Endometrium (tissue), 2 donors: ENCODE results near the gene GP2.
"Not testable (repeated sequence)": the region's sequence is repeated elsewhere in the genome, so short reads cannot be mapped to it uniquely, and the experiment has no call there.

Source experiments
- FAIRE-seq: peaks from 2 replicates; lab custom pipeline; 2012; peaks lifted over from hg19 to GRCh38; lab: Jason Lieb, UNC
- donor health status: control.
- donor health status: control.

Gene GP2

GRCh38 chr16:20325005-20325404 is 2.3 kb downstream of the GP2 start:
- no peak for FAIRE-seq

GRCh38 chr16:20323591-20324117 is 3.7 kb downstream of the GP2 start:
- no peak for FAIRE-seq

- no peak for FAIRE-seq
Observed at GRCh38 chr16:20322696-20323095, 4.6 kb downstream of the GP2 start.

DNA sequence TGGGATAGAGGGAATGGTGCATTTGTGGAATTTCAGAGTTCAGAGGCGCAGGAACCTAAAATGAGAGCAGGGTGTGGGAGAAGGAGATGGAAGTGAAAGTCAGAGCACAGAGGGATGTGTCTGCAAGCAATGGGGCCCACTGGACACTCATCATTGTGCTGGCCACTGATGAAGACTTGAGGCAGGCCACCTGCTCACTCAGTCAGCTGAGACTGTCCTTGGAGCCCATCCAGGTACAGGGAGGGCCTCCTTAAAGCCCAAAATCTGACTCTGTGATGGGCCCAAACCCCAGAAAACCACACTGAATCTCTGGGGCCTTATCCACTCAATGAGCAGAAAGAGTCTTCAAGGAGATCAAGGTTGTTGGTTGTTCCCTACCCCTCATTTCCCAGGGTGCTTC is 5.6 kb downstream of the GP2 start:
- no peak for FAIRE-seq

- not testable (repeated sequence) for FAIRE-seq
Observed at GRCh38 chr16:20321051-20321450, 6.3 kb downstream of the GP2 start.

- no peak for FAIRE-seq
Observed at GRCh38 chr16:20320592-20320991, 6.7 kb downstream of the GP2 start.

DNA sequence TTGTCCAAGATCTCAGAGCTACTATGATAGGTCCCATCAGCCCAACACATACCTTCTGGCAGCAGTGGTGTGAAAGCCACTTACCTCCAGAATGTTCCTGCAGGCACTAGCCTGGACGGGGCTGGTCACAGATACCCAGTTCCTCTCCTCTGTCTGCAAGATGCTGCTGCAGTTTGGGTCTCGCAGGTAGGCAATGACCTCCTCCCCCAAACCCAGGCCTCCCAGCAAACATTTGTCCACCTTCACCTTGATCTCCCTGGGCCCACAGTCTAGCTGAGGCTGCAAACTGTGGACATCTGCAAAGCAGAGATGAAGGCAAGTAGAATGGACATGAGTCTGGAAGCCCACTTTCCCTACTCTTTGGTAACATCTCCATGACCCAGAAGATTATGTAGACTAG is 7.1 kb downstream of the GP2 start:
- FAIRE-seq = no peak

- no peak for FAIRE-seq
Observed at GRCh38 chr16:20319406-20319805, 7.9 kb downstream of the GP2 start.

GRCh38 chr16:20318437-20318836 is 8.9 kb downstream of the GP2 start:
- no peak for FAIRE-seq

- FAIRE-seq = no peak
Observed at GRCh38 chr16:20318006-20318405, 9.3 kb downstream of the GP2 start.

- FAIRE-seq = no peak
Observed at GRCh38 chr16:20317117-20317516, 10.2 kb downstream of the GP2 start.

GRCh38 chr16:20316715-20317114 is 10.6 kb downstream of the GP2 start:
- no peak for FAIRE-seq

DNA sequence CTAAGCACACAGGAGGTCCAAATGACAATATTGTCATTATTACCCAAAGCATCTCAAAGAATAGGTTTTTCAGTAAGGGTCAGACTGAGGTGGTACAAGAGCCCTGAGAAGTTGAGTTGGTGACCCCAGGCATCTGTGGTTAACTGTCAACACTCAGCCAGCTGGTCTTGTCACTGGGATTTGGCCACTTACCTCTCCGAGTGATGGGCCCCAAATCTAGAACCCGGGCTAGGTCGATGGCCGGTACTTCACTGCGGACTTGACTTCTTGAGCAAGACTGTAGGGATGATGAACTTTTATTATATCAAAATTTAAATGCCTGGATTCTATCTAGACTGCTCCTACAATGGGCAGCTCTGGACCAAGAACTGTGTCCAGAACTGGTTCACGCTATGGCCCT is 11.5 kb downstream of the GP2 start:
- FAIRE-seq = no peak

DNA sequence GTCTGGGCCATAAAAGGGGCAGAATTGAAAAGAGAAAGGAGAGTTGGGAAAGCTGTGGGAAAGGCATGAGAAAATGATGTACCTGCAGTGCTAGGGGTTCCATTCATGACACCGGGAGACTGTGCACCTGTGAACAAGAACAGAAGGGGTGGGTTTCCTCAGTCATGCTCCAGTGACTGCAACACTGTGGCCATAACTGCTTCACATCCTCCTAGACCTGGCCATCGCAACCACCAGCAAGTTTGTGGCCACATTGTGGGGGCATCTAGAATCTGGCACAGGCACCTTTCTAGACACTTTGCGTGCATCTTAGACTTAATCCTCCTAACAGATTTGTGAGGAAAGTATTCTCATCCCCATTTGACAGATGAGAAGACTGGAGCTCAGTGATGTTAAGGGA is 12.7 kb downstream of the GP2 start:
- FAIRE-seq = no peak

DNA sequence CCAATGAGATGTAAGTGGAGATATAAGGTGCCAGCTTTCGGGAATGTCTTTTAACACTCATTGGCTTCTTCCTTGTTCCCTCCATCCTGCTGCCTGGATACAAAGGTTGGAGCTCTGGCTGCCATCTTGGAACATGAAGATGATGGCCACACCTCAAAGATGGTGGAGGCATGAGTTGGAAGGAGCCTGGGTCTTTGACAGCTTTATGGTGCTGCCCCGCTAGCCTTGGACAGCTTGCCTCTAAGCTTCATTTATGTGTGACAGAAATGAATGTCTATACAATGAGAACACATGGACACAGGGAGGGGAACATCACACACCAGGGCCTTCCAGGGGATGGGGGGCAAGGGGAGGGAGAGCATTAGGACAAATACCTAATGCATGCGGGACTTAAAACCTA is 13.6 kb downstream of the GP2 start:
- FAIRE-seq = no peak

DNA sequence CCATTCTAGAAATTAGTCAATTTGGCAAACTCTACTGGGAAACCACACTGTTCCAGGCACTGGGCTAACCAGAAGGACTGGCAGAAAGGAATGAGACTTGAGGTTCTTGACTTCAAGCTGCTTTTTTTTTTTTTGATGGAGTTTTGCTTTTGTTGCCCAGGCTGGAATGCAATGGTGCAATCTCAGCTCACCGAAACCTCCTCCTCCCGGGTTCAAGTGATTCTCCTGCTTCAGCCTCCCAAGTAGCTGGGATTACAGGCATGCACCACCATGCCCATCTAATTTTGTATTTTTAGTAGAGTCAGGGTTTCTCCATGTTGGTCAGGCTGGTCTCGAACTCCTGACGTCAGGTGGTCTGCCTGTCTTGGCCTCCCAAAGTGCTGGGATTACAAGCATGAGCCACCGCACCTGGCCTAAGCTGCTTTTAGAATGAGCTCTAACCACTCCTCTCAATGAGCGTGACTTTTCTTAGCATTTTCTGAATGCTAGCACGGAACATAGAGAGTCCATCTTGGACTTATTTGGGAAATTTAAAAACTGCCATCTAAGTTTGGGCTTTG is 14.7 kb downstream of the GP2 start:
- not testable (repeated sequence) for FAIRE-seq

GRCh38 chr16:20311548-20311947 is 15.8 kb downstream of the GP2 start:
- no peak for FAIRE-seq

DNA sequence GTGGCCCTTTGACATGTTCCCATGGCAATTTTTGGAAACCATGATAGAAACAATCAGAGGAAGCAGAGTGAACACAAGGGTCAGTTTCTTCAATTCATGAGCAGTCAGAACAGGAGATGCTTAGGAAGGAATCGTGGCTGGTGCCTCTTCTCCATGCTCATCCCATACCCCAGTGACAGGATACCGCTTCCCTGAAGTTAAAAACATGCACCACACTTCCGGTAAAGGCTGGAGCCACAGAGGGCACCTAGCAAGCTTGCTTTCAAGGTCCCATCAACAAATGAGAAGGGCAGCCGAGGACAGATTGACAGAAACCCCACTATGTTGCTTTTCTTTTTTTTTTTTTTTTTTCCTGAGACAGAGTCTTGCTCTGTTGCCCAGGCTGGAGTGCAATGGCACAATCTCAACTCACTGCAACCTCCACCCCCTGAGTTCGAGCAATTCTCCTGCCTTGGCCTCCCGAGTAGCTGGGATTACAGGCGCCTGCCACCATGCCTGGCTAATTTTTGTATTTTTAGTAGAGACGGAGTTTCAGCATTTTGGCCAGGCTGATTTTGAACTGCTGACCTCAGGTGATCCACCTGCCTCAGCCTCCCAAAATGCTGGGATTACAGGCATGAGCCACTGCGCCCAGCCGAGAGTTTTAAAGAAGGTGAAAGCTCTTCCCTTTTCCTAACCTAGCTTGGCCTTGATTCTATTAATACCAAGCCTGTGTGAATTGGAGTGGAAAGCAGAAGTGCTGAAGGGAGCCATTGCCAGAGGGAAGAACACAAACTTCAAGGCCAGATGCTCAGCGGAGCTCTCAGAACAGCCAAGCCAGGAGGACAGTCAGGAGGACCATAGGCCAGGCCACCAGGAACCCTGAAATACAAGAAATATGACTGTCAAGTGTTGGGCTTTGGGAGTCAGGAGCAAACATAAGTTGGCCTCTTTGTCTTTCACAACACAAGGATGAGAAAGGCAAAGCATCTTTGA is 16.6 kb downstream of the GP2 start:
- FAIRE-seq = no peak

DNA sequence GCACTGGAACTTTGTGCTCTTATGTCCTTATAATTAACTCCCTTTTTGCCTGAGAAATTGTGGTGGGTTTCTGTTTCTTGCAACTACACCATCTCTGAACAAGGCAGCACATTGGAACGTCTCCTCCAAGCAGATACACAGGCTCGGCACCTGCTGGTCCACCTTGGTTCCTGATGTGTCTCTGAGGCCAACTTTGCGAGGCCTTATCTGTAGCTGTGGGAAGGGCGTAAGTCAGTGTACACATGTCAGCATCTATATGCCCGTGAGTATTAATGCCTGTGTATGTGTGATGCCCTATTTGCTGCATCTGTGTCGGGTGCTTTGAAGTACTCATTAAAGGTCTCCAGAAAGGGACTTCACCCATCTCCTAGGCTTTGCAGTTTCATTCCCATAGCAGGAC is 17.5 kb downstream of the GP2 start:
- FAIRE-seq = no peak

DNA sequence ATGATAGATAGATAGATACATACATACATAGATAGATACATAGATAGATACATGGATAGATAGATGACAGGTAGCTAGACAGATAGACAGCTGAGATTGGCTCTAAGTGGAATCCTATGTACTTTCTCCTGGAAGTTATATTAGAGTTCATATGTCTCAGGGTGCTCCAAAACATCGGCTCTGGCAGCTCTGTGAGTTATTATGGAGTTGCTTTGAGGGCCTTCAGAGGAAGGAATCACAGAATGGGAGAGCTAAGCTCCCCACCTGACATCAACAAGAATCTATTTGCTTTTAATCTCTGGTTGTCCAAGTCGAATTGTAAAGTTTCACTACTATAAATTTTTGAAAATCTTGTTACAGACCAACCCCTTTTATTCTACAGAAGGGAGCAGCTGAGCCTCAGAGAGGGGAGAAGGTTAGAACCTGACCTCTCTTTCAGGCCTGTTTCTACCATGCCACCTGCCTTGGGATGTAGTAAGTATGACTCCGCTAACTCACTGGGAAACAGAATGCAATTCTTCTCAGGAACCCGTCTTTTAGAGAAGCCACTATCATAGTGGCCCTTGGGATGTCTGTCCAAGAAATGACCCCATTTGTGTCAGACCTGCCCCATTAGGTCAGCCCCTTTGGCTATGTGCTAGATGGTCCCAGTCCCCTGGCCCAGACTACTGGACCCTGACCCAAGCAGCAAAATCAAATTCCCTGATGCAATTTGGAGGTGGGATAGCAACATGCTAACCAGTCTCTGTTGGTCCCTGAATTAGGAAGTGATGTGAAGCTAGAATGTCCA is 18.3 kb downstream of the GP2 start:
- FAIRE-seq = no peak

- FAIRE-seq = no peak
Observed at GRCh38 chr16:20308266-20308665, 19.0 kb downstream of the GP2 start.

DNA sequence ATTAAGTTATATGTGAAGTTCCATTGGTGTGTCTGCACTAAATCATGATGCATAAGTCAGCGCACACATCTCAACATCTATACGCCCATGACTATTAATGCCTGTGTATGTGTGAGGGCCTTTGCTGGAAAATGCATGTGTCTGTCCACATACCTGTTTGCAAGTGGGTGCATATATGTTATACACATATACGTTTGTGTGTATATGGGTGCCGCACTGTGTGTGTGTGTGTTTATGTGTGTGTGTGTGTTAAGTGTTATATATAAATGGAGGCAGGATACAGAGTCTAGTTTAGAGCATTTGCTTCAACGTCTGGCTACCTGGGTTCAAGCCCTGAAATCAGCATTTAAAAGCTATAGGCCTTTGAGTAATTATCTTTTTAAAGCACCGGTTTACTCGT is 19.5 kb downstream of the GP2 start:
- FAIRE-seq = no peak

DNA sequence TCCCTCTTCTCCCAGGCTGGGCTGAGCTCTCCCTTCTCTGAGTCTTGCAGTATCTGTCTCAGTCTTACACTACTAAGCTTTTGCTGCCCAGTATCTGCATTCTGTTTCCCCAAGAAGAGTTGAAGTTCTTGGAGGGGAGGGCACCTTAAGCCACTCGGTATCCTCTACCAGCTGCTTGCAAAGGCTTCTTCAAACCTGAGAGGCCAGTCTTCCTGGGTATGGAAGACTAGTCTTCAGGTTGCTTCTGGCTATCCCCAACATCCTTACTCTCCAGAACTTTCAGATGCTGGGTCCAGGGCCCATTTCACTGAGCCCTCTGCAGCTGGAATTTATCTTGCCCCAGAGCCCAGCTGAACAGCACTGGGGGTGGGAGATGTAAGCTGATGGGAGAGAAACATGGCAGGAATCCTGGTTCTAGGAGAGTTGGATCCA is 20.1 kb downstream of the GP2 start:
- FAIRE-seq = no peak
